SU-DHL-6 (cell line): ENCODE results near the gene F8A1.
"Not testable (repeated sequence)": the region's sequence is repeated elsewhere in the genome, so short reads cannot be mapped to it uniquely, and the experiment has no call there.

ENCODE experiments used
- H2AFZ ChIP-seq: fragments of 200-600 bp; sonication (generic); 2 replicates; pipeline ENCODE4 v1.6.1; 2014; ENCODE audit warnings: low read depth, mild to moderate bottlenecking, moderate library complexity, mixed read lengths, antibody characterized with exemption, low read length; ENCODE audit not compliant: severe bottlenecking
- H3F3A ChIP-seq: fragments of 200-600 bp; shearing (Covaris generic); 2 replicates; pipeline ENCODE4 v1.6.0; 2016; ENCODE audit warnings: antibody characterized with exemption, mild to moderate bottlenecking; ENCODE audit not compliant: insufficient read depth
- H3K27ac ChIP-seq: fragments of 200-600 bp; sonication (generic); 2 replicates; pipeline ENCODE4 v1.5.1; 2016; ENCODE audit warnings: low read depth, mild to moderate bottlenecking, low read length, moderate library complexity, mixed read lengths
- H3K27me3 ChIP-seq: fragments of 200-600 bp; sonication (generic), shearing (Covaris generic); 2 replicates; pipeline ENCODE4 v1.6.0; 2014; ENCODE audit warnings: mild to moderate bottlenecking, low read length
- H3K36me3 ChIP-seq: fragments of 200-600 bp; sonication (generic); 2 replicates; pipeline ENCODE4 v1.6.1; 2014; ENCODE audit warnings: mild to moderate bottlenecking, low read length, mixed read lengths
- H3K4me2 ChIP-seq: fragments of 300-600, 200-600 bp; shearing (Covaris generic), sonication (generic); 2 replicates; pipeline ENCODE4 v1.6.0; 2014; ENCODE audit warnings: low read length, low read depth, mild to moderate bottlenecking; ENCODE audit not compliant: poor library complexity, severe bottlenecking
- H3K4me3 ChIP-seq: fragments of 200-600 bp; sonication (generic); 2 replicates; pipeline ENCODE4 v1.5.1; 2014; ENCODE audit warnings: antibody characterized with exemption, low read length, mild to moderate bottlenecking, mixed read lengths; ENCODE audit not compliant: insufficient read depth, poor library complexity, severe bottlenecking
- H3K79me2 ChIP-seq: fragments of 200-600 bp; sonication (generic); 2 replicates; pipeline ENCODE4 v1.6.1; 2014; ENCODE audit warnings: mild to moderate bottlenecking, low read length, moderate library complexity; ENCODE audit not compliant: insufficient read depth
- H3K9ac ChIP-seq: fragments of 200-600 bp; sonication (generic); 2 replicates; pipeline ENCODE4 v1.7.0; 2014; ENCODE audit warnings: mild to moderate bottlenecking, low read length
- H3K9me2 ChIP-seq: fragments of 200-600 bp; sonication (generic); replicated peaks from 2 replicates; pipeline ENCODE4 v1.6.1; 2014; ENCODE audit warnings: low read length; ENCODE audit not compliant: insufficient read depth
- H3K9me3 ChIP-seq: fragments of 200-600 bp; sonication (generic); 2 replicates; pipeline ENCODE4 v1.6.1; 2014; ENCODE audit warnings: low read length, mixed read lengths; ENCODE audit not compliant: insufficient read depth
- H4K20me1 ChIP-seq: fragments of 200-600 bp; sonication (generic); 2 replicates; pipeline ENCODE4 v1.6.1; 2014; ENCODE audit warnings: low read depth, mild to moderate bottlenecking, antibody characterized with exemption, low read length, moderate library complexity, mixed read lengths
- CTCF ChIP-seq: fragments of 200-600 bp; sonication (generic); IDR thresholded peaks from one replicate; pipeline ENCODE4 v1.5.1; 2017; ENCODE audit warnings: antibody characterized with exemption, mild to moderate bottlenecking, low read length, moderate library complexity; ENCODE audit not compliant: insufficient read depth, poor library complexity, severe bottlenecking
- EZH2phosphoT487 ChIP-seq: fragments of 200-600 bp; sonication (generic), shearing (Covaris generic); conservative IDR thresholded peaks from 2 replicates; pipeline ENCODE4 v1.6.1; 2018; ENCODE audit warnings: mild to moderate bottlenecking, antibody characterized with exemption, low read length, moderate library complexity, mixed read lengths

The F8A1 gene

GRCh38 chrX:154886069-154886788 is at the start of gene F8A1:
F8A1 (plus strand) TSS chrX:154886355; CDS start chrX:154886375, 20 bp downstream.
- not testable (repeated sequence) for H3K4me2 ChIP-seq, H2AFZ ChIP-seq, H3K9me2 ChIP-seq, H3K9ac ChIP-seq, H4K20me1 ChIP-seq, H3K27me3 ChIP-seq, H3K4me3 ChIP-seq, H3K36me3 ChIP-seq, H3K27ac ChIP-seq, H3K79me2 ChIP-seq, H3F3A ChIP-seq, H3K9me3 ChIP-seq

GRCh38 chrX:154840856-154841255 is 45.3 kb upstream of the F8A1 start:
- Histone ChIP-seq H3K36me3 (no peaks in the 10 kb centered on the region), H3K4me2 (no peak overlapping the region), H3K9ac (no peak overlapping the region), H3K27me3 (no peaks in the 10 kb centered on the region), H3K9me3 (no peaks in the 10 kb centered on the region), H3K79me2 (no peaks in the 10 kb centered on the region), H4K20me1 (no peaks in the 10 kb centered on the region), H3K9me2 (no peaks in the 10 kb centered on the region), H3F3A (no peaks in the 10 kb centered on the region), H2AFZ (no peak overlapping the region), H3K27ac (no peak overlapping the region), H3K4me3 (no peak overlapping the region)
- TF ChIP-seq CTCF (no peak), EZH2phosphoT487 (no peak)

GRCh38 chrX:154850957-154851611 is 35.1 kb upstream of the F8A1 start:
- Histone ChIP-seq H4K20me1 (no peaks in the 10 kb centered on the region), H2AFZ (no peak overlapping the region), H3K79me2 (no peaks in the 10 kb centered on the region), H3K36me3 (no peaks in the 10 kb centered on the region), H3F3A (no peaks in the 10 kb centered on the region), H3K9me3 (no peaks in the 10 kb centered on the region), H3K27ac (no peak overlapping the region), H3K4me2 (no peak overlapping the region), H3K9ac (no peak overlapping the region), H3K27me3 (no peaks in the 10 kb centered on the region), H3K9me2 (no peaks in the 10 kb centered on the region), H3K4me3 (no peak overlapping the region)
- TF ChIP-seq CTCF (no peak), EZH2phosphoT487 (no peak)

GRCh38 chrX:154855256-154855655 is 30.9 kb upstream of the F8A1 start:
- no peak overlapping the region for H3K4me2 ChIP-seq
- no peaks in the 10 kb centered on the region for H3K9me3 ChIP-seq
- no peaks in the 10 kb centered on the region for H3K9me2 ChIP-seq
- no peaks in the 10 kb centered on the region for H4K20me1 ChIP-seq
- H3K27me3 ChIP-seq = no peaks in the 10 kb centered on the region
- H2AFZ ChIP-seq = no peak overlapping the region
- H3K79me2 ChIP-seq = no peaks in the 10 kb centered on the region
- H3K27ac ChIP-seq = no peak overlapping the region
- H3K36me3 ChIP-seq = no peaks in the 10 kb centered on the region
- H3F3A ChIP-seq = no peaks in the 10 kb centered on the region
- no peak overlapping the region for H3K9ac ChIP-seq
- TF ChIP-seq CTCF (no peak), EZH2phosphoT487 (no peak)
- H3K4me3 ChIP-seq = no peak overlapping the region

- H3K79me2 ChIP-seq, H3K9ac ChIP-seq, H3K27ac ChIP-seq, H3K27me3 ChIP-seq, H3K9me2 ChIP-seq, H3K36me3 ChIP-seq, H3K4me3 ChIP-seq, H2AFZ ChIP-seq, H4K20me1 ChIP-seq, H3F3A ChIP-seq, H3K4me2 ChIP-seq, H3K9me3 ChIP-seq: not testable (repeated sequence)
Observed at GRCh38 chrX:154868522-154868921, 17.6 kb upstream of the F8A1 start.
